Nephron (organoid): ENCODE data around the gene ESRRB.

Source experiments
- H3K27ac Mint-ChIP-seq, 3 experiments: 2 replicates each; pipeline ENCODE4 v1.8.0; 2020; ENCODE audit warnings: mixed read lengths in 3 of 3, mild to moderate bottlenecking in 2 of 3, moderate library complexity in 1 of 3
- H3K27me3 Mint-ChIP-seq: 2 replicates; pipeline ENCODE4 v1.8.0; 2021; ENCODE audit warnings: low read depth, mild to moderate bottlenecking, moderate library complexity, mixed read lengths
- H3K36me3 Mint-ChIP-seq: 2 replicates; pipeline ENCODE4 v1.8.0; 2020; ENCODE audit warnings: low read depth, mixed read lengths
- H3K4me1 Mint-ChIP-seq: 2 replicates; pipeline ENCODE4 v1.8.0; 2020; ENCODE audit warnings: mixed read lengths
- H3K4me3 Mint-ChIP-seq, 3 experiments: 2 replicates each; pipeline ENCODE4 v1.8.0; 2020; ENCODE audit warnings: mild to moderate bottlenecking in 3 of 3, mixed read lengths in 3 of 3, moderate library complexity in 2 of 3
- H3K9me3 Mint-ChIP-seq: 2 replicates; pipeline ENCODE4 v1.8.0; 2020; ENCODE audit warnings: mixed read lengths
- TF ChIP-seq, protein P1 (sequence below), 3 experiments: fragments of 200-600 bp; sonication (generic); IDR thresholded peaks; one replicate each; pipeline ENCODE4 v1.5.0; 2021; ENCODE audit warnings: antibody characterized with exemption in 3 of 3; ENCODE audit not compliant: unreplicated experiment in 3 of 3

ESRRB gene

DNA sequence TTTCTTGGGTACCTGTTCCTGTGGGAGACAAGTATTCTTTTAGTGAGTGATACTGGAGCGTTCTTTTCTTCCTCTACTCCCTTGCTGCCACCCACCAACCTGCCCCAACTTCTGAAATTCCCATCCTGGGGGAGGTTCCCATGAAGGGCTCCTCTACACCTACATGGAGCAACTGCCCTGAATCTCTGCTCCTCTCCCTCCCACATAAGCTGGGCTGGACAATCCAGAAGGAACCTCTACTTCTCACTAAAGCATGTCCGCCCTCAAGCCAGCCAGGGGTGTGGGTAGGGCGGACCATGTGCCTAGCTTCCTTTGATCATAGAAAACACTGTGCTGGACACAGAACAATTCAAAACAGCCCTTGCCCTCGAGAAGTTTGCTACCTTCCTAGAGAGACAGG lies 25.9 kb upstream of the ESRRB start:
- peaks cover 22% of the 10 kb centered on the region for H3K4me1 Mint-ChIP-seq
- H3K36me3 Mint-ChIP-seq, result no peaks in the 10 kb centered on the region
- TF ChIP-seq, protein P1, sequence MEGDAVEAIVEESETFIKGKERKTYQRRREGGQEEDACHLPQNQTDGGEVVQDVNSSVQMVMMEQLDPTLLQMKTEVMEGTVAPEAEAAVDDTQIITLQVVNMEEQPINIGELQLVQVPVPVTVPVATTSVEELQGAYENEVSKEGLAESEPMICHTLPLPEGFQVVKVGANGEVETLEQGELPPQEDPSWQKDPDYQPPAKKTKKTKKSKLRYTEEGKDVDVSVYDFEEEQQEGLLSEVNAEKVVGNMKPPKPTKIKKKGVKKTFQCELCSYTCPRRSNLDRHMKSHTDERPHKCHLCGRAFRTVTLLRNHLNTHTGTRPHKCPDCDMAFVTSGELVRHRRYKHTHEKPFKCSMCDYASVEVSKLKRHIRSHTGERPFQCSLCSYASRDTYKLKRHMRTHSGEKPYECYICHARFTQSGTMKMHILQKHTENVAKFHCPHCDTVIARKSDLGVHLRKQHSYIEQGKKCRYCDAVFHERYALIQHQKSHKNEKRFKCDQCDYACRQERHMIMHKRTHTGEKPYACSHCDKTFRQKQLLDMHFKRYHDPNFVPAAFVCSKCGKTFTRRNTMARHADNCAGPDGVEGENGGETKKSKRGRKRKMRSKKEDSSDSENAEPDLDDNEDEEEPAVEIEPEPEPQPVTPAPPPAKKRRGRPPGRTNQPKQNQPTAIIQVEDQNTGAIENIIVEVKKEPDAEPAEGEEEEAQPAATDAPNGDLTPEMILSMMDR (IDR thresholded peaks at IDR 0.05; ENCODE audit: unreplicated experiment in 3 of 3), result no peak
- H3K27me3 Mint-ChIP-seq, result peaks cover 62% of the 10 kb centered on the region
- H3K27ac Mint-ChIP-seq, result no peak overlapping the region
- no peaks in the 10 kb centered on the region for H3K9me3 Mint-ChIP-seq
- no peak overlapping the region for H3K4me3 Mint-ChIP-seq

DNA sequence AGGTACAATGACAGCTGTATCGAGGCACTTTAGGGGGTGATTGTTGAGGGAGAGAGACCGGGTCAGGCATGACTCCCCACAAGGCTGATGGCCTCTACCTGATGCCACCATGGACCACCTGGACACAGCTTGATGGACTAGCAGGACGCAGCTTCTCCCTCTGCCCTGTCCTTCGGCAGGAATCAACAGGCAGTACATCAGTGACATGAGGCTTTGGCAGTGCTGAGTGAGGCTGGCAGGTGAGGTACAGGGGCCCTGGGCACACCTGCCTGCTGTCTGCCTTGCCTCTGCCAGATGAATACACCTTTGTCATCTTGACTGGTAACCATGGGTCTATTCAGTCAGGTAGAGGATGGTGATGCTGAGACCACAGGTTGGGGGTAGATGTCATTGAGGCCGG lies 25.3 kb upstream of the ESRRB start:
- Mint-ChIP-seq H3K9me3 (no peaks in the 10 kb centered on the region), H3K27ac (no peak overlapping the region), H3K4me1 (peaks cover 22% of the 10 kb centered on the region), H3K27me3 (peaks cover 68% of the 10 kb centered on the region), H3K36me3 (no peaks in the 10 kb centered on the region), H3K4me3 (no peak overlapping the region)
- TF ChIP-seq, protein P1 (IDR thresholded peaks at IDR 0.05; ENCODE audit: unreplicated experiment in 3 of 3), result no peak

DNA sequence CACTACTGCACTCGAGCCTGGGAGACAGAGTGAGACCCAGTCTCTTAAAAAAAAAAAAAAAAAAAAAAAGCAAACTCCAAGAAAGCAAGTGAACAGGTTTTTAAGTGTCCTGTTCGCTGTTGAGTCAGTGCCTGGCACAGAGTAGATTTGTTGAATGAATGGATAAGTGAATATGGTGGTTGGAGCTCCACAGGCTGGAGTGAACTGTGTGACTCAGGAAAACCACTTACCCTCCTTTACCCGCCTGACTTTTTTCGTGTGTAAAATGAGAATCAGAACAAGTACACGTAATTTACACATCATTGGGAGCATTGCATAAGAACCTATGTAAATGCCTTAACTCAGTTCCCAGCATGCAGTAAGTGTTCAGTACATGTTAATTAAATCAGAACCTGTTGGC lies 24.0 kb upstream of the ESRRB start:
- TF ChIP-seq, protein P1 (IDR thresholded peaks at IDR 0.05; ENCODE audit: unreplicated experiment in 3 of 3), result no peak
- Mint-ChIP-seq H3K4me1 (peaks cover 17% of the 10 kb centered on the region), H3K4me3 (no peak overlapping the region), H3K9me3 (no peaks in the 10 kb centered on the region), H3K36me3 (no peaks in the 10 kb centered on the region), H3K27ac (no peak overlapping the region), H3K27me3 (peaks cover 75% of the 10 kb centered on the region)

DNA sequence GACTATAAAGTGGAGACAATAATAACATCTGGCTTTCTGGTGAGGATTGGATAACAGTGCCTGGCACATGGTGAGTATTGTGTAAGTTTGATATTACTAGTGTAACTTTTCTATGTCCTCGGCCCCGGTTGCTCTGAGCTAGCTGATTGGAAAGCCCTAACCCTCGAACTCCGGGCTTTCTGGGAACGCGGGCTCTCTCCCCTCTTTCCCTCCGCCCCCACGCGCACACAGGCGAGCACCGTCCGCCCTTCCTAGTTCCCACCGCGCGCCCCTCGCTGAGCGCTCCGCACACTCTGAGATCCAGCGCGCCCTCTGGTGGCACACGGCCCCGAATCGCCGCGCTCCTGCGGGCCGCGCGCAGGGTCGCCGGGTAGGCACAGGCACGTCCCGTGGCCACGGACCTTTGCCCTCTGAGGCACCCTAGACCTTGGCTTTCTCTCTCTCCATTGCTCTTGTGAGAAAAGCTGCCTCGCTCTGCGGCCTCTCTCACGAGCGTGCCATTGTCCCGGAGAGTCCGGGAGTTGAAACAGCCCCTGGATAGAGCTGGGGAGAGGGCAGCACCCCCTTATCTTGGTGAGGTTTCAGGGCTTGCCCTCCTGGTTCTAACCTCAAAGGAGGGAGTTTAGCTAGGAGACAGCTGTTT lies 23.2 kb upstream of the ESRRB start:
- TF ChIP-seq, protein P1 (IDR thresholded peaks at IDR 0.05; ENCODE audit: unreplicated experiment in 3 of 3), result peak; percentile 86 to 94 (median 91)
- Mint-ChIP-seq H3K36me3 (no peaks in the 10 kb centered on the region), H3K9me3 (no peaks in the 10 kb centered on the region), H3K4me3 (peak overlapping the region; percentile 42 to 54 (median 54)), H3K4me1 (peaks cover 14% of the 10 kb centered on the region), H3K27ac (no peak overlapping the region), H3K27me3 (peaks cover 78% of the 10 kb centered on the region)

DNA sequence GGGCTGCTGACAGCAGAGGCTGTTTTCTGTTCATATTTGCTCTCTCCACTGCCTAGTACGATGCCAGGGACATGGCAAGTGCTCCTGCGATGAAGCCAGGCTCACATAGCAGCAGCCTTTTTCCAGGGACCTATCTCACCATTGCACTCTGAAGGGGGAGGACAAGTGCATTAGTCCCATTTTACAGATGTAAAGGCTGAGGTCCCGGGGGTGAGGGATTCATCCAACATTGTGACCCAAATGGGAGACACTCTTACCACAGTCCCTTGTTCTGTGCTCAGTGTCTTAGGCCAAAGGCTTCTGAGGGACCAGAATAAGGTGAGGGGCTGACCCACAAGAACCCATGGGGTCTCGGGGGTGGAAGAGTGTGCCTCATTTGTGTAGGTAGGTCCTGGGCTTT lies 21.6 kb upstream of the ESRRB start:
- Mint-ChIP-seq H3K4me1 (peaks cover 5% of the 10 kb centered on the region), H3K9me3 (no peaks in the 10 kb centered on the region), H3K27ac (no peak overlapping the region)

More for the DNA sequence above, 21.6 kb upstream of the ESRRB start:
- TF ChIP-seq, protein P1 (IDR thresholded peaks at IDR 0.05; ENCODE audit: unreplicated experiment in 3 of 3), result no peak
- Mint-ChIP-seq H3K4me3 (no peak overlapping the region), H3K27me3 (peaks cover 83% of the 10 kb centered on the region), H3K36me3 (no peaks in the 10 kb centered on the region)
